Osteoblast (primary cell): ENCODE data around the gene KANK2. TPM values are rescaled to one million over a fixed set of nuclear protein-coding genes. Genes with fewer than 3 reads are reported as not detected.

Experiments used
- DNase-seq: peaks from one replicate; pipeline ENCODE4 v3.0.0; 2011; ENCODE audit warnings: low spot score, mixed read lengths; ENCODE audit not compliant: insufficient read length; ENCODE audit errors: missing footprints
- H2AFZ ChIP-seq: 2 replicates; pipeline ENCODE4 v1.6.0; 2011; ENCODE audit warnings: mild to moderate bottlenecking, low read length
- H3K27ac ChIP-seq: 2 replicates; pipeline ENCODE4 v1.5.1; 2011; ENCODE audit warnings: mild to moderate bottlenecking, low read depth, low read length, moderate library complexity
- H3K27me3 ChIP-seq: 2 replicates; pipeline ENCODE4 v1.6.0; 2012; ENCODE audit warnings: mild to moderate bottlenecking, control low read depth, inconsistent platforms, low read length, moderate library complexity; ENCODE audit not compliant: insufficient read depth
- H3K36me3 ChIP-seq: 2 replicates; pipeline ENCODE4 v1.5.1; 2011; ENCODE audit warnings: mild to moderate bottlenecking, low read length, control low read depth, moderate library complexity; ENCODE audit not compliant: insufficient read depth
- H3K4me1 ChIP-seq: 2 replicates; pipeline ENCODE4 v1.5.1; 2011; ENCODE audit warnings: mild to moderate bottlenecking, low read length, control low read depth, moderate library complexity; ENCODE audit not compliant: insufficient read depth
- H3K4me2 ChIP-seq: 2 replicates; pipeline ENCODE4 v1.6.0; 2011; ENCODE audit warnings: mild to moderate bottlenecking, low read length; ENCODE audit not compliant: insufficient read depth
- H3K4me3 ChIP-seq: fragments of 200-600 bp; sonication (generic); 3 replicates; pipeline ENCODE4 v1.5.1; 2012; ENCODE audit warnings: mild to moderate bottlenecking, low read length, inconsistent platforms; ENCODE audit not compliant: insufficient read depth
- H3K79me2 ChIP-seq: 2 replicates; pipeline ENCODE4 v1.6.0; 2012; ENCODE audit warnings: mild to moderate bottlenecking, low read length, control low read depth, inconsistent platforms; ENCODE audit not compliant: insufficient read depth
- H3K9me3 ChIP-seq: 2 replicates; pipeline ENCODE4 v1.5.1; 2011; ENCODE audit warnings: low read depth, low read length, control low read depth
- H4K20me1 ChIP-seq: 2 replicates; pipeline ENCODE4 v1.6.0; 2012; ENCODE audit warnings: mild to moderate bottlenecking, low read length, control low read depth; ENCODE audit not compliant: insufficient read depth
- total RNA-seq: library from RNA; depleted of rRNA; stranded (reverse); fragments of >200 nt; gene quantifications from 2 replicates; pipeline ENCODE4 v1.2.3, GENCODE V29; 2012
- TF ChIP-seq, protein P1 (sequence below): IDR thresholded peaks from 2 replicates; pipeline ENCODE4 v1.5.1; 2011; ENCODE audit warnings: mild to moderate bottlenecking, low read depth, low read length, moderate library complexity; ENCODE audit errors: extremely low read depth

The KANK2 gene
- total RNA-seq, 1 donor = 295 TPM

DNA sequence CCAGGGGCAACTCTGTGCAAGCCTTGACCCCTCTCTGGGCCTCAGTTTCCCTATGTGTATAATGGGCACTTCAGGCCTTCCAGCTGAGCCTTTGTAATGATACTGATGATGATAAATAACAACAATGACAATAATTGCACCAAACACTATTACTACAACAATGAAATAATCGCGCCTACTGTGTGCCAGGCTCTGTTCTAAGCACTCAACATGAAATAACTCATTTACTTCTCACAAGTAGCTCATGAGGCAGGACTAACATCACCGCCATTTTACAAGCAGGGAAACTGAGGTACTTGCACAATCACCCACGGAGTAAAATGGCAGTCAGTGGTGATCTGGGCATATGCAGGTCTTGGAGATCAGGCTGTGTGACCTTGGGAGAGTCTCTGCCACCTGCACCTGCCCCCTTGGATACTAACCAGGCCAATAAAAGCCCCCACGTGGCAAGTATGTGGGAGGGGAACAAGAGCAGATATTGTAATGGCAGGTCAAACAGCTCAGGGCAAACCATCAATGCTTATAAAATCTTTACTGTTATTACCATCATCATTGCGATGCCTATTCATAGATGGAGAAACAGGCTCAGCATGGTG is 41.5 kb upstream of the KANK2 start:
- no peaks in the 10 kb centered on the region for H3K79me2 ChIP-seq

DNA sequence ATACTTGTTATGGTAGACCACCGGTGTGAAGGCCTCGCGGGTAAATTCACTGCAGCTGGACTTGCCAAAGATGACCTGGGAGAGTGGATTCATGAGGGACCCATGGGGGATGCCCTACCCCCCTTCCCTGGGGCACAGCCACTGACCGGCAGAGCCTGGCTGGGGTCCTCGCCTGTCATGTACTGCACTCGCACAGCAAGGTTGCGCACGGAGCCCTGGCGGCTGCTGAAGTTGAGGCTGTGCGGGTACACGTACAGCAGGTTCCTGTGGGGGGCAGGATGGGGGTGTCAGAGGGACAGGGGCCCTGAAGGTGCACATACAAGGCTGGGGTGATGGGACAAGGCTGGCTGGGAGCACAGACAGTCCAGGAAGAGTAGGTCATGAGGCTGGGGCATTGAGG is 40.7 kb upstream of the KANK2 start:
- Histone ChIP-seq H3K4me2 (no peak overlapping the region), H3K79me2 (no peaks in the 10 kb centered on the region), H3K36me3 (peaks cover 4% of the 10 kb centered on the region), H3K9me3 (no peaks in the 10 kb centered on the region), H3K27me3 (no peaks in the 10 kb centered on the region), H2AFZ (no peak overlapping the region), H3K4me3 (no peak overlapping the region), H4K20me1 (no peaks in the 10 kb centered on the region), H3K27ac (no peak overlapping the region), H3K4me1 (no peaks in the 10 kb centered on the region)
- TF ChIP-seq, protein P1, sequence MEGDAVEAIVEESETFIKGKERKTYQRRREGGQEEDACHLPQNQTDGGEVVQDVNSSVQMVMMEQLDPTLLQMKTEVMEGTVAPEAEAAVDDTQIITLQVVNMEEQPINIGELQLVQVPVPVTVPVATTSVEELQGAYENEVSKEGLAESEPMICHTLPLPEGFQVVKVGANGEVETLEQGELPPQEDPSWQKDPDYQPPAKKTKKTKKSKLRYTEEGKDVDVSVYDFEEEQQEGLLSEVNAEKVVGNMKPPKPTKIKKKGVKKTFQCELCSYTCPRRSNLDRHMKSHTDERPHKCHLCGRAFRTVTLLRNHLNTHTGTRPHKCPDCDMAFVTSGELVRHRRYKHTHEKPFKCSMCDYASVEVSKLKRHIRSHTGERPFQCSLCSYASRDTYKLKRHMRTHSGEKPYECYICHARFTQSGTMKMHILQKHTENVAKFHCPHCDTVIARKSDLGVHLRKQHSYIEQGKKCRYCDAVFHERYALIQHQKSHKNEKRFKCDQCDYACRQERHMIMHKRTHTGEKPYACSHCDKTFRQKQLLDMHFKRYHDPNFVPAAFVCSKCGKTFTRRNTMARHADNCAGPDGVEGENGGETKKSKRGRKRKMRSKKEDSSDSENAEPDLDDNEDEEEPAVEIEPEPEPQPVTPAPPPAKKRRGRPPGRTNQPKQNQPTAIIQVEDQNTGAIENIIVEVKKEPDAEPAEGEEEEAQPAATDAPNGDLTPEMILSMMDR = no peak
- DNase-seq = peak; percentile 77

More for the DNA sequence above, 41.5 kb upstream of the KANK2 start:
- TF ChIP-seq, protein P1 = no peak
- no peak overlapping the region for H3K27ac ChIP-seq
- H3K36me3 ChIP-seq = peaks cover 4% of the 10 kb centered on the region
- no peak overlapping the region for H3K4me3 ChIP-seq
- H3K4me2 ChIP-seq = no peak overlapping the region
- DNase-seq = peak; percentile 51
- no peaks in the 10 kb centered on the region for H3K9me3 ChIP-seq
- H2AFZ ChIP-seq = no peak overlapping the region
- peaks cover 3% of the 10 kb centered on the region for H3K4me1 ChIP-seq
- H3K27me3 ChIP-seq = no peaks in the 10 kb centered on the region
- no peaks in the 10 kb centered on the region for H4K20me1 ChIP-seq

DNA sequence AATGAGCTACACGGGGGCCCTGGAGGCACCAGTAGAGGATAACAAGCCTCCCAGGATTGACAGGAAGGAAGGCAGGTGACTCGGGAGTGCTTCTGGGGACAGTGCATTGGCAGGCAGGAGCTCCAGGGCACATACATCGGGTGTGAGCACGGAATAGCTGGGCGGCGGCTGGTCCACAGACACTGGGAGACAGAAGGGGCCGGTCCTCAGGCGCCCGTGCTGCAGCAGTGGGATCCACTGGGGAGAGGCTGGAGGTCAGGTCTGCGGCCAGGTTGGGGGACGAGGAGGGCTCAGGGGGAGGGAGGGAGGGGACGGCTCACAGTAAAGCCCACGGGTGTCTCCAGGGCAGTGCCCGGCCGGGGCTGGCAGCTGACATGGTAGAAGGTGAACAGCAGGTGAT is 40.0 kb upstream of the KANK2 start:
- Histone ChIP-seq H3K4me3 (no peak overlapping the region), H2AFZ (no peak overlapping the region), H4K20me1 (no peaks in the 10 kb centered on the region), H3K4me1 (no peaks in the 10 kb centered on the region), H3K27ac (no peak overlapping the region), H3K27me3 (no peaks in the 10 kb centered on the region), H3K4me2 (no peak overlapping the region), H3K79me2 (no peaks in the 10 kb centered on the region), H3K9me3 (no peaks in the 10 kb centered on the region), H3K36me3 (peaks cover 10% of the 10 kb centered on the region)
- DNase-seq = peak; percentile 42
- TF ChIP-seq, protein P1 = no peak

DNA sequence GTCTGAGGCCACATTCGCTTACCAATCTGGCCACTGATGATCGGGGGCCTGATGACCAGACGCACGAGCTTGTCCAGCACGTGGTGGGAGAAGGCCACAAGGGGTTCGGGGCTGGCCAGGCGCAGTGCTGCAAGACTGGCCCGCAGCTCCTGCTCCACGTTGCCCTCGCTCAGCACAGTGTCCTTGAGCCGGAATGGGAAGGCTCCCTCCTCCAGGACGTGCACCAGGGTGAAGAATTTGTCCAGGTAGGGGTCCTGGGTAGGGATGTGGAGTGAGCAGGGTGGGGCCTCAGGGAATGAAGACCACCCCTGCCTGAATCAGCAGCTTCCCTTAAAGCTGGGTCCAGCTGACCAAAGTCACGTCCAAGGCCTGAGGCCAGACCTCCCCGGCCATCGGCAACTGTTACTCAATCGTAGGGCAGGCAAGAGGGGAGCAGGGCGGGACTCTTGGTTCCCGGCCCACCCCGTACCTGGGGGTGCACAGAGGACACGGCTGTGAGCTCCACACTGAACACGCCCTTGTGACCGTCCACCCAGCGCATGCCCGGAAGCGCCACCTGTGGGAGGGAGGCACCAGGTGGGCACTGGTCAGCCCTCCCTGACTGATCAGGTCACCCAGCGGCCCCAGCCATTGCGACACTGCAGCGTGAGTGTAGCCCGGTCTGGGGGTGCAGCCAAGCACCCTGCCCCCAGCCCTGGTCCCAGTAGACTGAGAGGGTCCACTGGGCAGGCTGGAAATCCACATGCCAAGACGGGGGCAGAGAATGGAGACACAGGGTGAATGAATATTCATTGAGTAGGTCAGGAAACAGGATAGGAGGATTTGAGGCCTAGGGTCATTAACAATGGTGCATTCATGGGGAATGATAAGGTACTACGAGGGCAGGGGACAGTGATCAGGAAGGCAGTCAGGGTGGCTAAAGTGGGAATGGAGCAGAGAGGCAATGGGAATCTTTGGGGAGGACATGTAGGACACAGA is 39.3 kb upstream of the KANK2 start:
- TF ChIP-seq, protein P1 = no peak
- Histone ChIP-seq H3K4me2 (no peak overlapping the region), H3K27ac (no peak overlapping the region)

More for the DNA sequence above, 39.3 kb upstream of the KANK2 start:
- H3K79me2 ChIP-seq = no peaks in the 10 kb centered on the region
- H3K4me3 ChIP-seq = no peak overlapping the region
- H3K4me1 ChIP-seq = no peaks in the 10 kb centered on the region
- no peak overlapping the region for H2AFZ ChIP-seq
- peaks cover 11% of the 10 kb centered on the region for H3K36me3 ChIP-seq
- no peaks in the 10 kb centered on the region for H3K9me3 ChIP-seq
- no peaks in the 10 kb centered on the region for H4K20me1 ChIP-seq
- DNase-seq = peak; percentile 32
- no peaks in the 10 kb centered on the region for H3K27me3 ChIP-seq
